ENCODE results near the gene TPM4.

- TF ChIP-seq POLR2AphosphoS5 (IDR thresholded peaks at IDR 0.05; ENCODE audit: low read depth, low read length) (no peak), POLR2A (IDR thresholded peaks at IDR 0.05; ENCODE audit: low read depth, low read length) (no peak)
Measured at GRCh38 chr19:16030964-16031871, 45.1 kb upstream of the TPM4 start.
